Skeletal muscle tissue (tissue), 4 donors: ENCODE measurements around the gene C16orf95. TPM values are rescaled to one million over a fixed set of nuclear protein-coding genes. Genes with fewer than 3 reads are reported as not detected.

ENCODE experiments used
- H3K27ac ChIP-seq: one replicate; pipeline ENCODE4 v1.7.0; 2013; ENCODE audit warnings: mild to moderate bottlenecking, low read depth, low read length, inconsistent platforms
- H3K27me3 ChIP-seq, 3 donors: one replicate each; pipeline ENCODE4 v1.7.0; 2013; ENCODE audit warnings: low read length in 3 of 3; ENCODE audit not compliant: control insufficient read depth in 3 of 3, insufficient read depth in 3 of 3
- H3K36me3 ChIP-seq, 3 donors: one replicate each; pipeline ENCODE4 v1.7.0; 2013; ENCODE audit warnings: low read length in 3 of 3; ENCODE audit not compliant: control insufficient read depth in 3 of 3, insufficient read depth in 3 of 3
- H3K4me1 ChIP-seq, 3 donors: one replicate each; pipeline ENCODE4 v1.7.0; 2013; ENCODE audit warnings: low read length in 3 of 3, mild to moderate bottlenecking in 3 of 3; ENCODE audit not compliant: control insufficient read depth in 3 of 3, insufficient read depth in 3 of 3
- H3K4me3 ChIP-seq, 3 donors: one replicate each; pipeline ENCODE4 v1.7.0; 2013; ENCODE audit warnings: low read length in 3 of 3
- H3K9ac ChIP-seq, 3 donors: one replicate each; pipeline ENCODE4 v1.7.0; 2013; ENCODE audit warnings: low read length in 3 of 3, mild to moderate bottlenecking in 3 of 3, moderate library complexity in 2 of 3, low read depth in 1 of 3
- H3K9me3 ChIP-seq, 3 donors: one replicate each; pipeline ENCODE4 v1.7.0; 2013; ENCODE audit warnings: low read length in 3 of 3; ENCODE audit not compliant: control insufficient read depth in 3 of 3
- total RNA-seq: library from RNA; depleted of rRNA; stranded (reverse); fragments of >200 nt; gene quantifications from one replicate; pipeline ENCODE4 v1.2.3, GENCODE V29; 2014
- donor health status: Osteomylitis.

The C16orf95 gene
- total RNA-seq, 1 donor from 2014 or later, result 2.6 TPM

- no peaks in the 10 kb centered on the region for H3K27me3 ChIP-seq
- H3K9ac ChIP-seq, result no peak overlapping the region
- H3K36me3 ChIP-seq, result peaks cover 0 to 3% (median 2%) of the 10 kb centered on the region in 3 donors
- no peaks in the 10 kb centered on the region for H3K4me1 ChIP-seq
- H3K27ac ChIP-seq, result no peak overlapping the region
- H3K4me3 ChIP-seq, result no peak overlapping the region
- H3K9me3 ChIP-seq, result peaks cover 0 to 2% (median 0%) of the 10 kb centered on the region in 3 donors
These were observed 10.7 kb downstream of the C16orf95 start for GRCh38 chr16:87306516-87306915.

- Histone ChIP-seq H3K27me3 (no peaks in the 10 kb centered on the region), H3K9ac (no peak overlapping the region), H3K36me3 (peaks cover 0 to 3% (median 2%) of the 10 kb centered on the region in 3 donors), H3K9me3 (peaks cover 0 to 2% (median 0%) of the 10 kb centered on the region in 3 donors), H3K4me3 (no peak overlapping the region), H3K4me1 (no peaks in the 10 kb centered on the region), H3K27ac (no peak overlapping the region)
These were observed 11.4 kb downstream of the C16orf95 start for GRCh38 chr16:87305505-87306391.

- Histone ChIP-seq H3K9me3 (peaks cover 0 to 2% (median 0%) of the 10 kb centered on the region in 3 donors), H3K36me3 (peaks cover 0 to 3% (median 2%) of the 10 kb centered on the region in 3 donors), H3K9ac (no peak overlapping the region), H3K27me3 (no peaks in the 10 kb centered on the region), H3K4me3 (no peak overlapping the region), H3K4me1 (no peaks in the 10 kb centered on the region), H3K27ac (no peak overlapping the region)
These were observed 12.2 kb downstream of the C16orf95 start for GRCh38 chr16:87304951-87305350.

GRCh38 chr16:87303962-87304521, 13.2 kb downstream of the C16orf95 start:
- Histone ChIP-seq H3K4me3 (no peak overlapping the region), H3K27me3 (no peaks in the 10 kb centered on the region), H3K36me3 (peaks cover 0 to 3% (median 2%) of the 10 kb centered on the region in 3 donors), H3K4me1 (no peaks in the 10 kb centered on the region), H3K9ac (no peak overlapping the region), H3K9me3 (peaks cover 0 to 2% (median 0%) of the 10 kb centered on the region in 3 donors), H3K27ac (no peak overlapping the region)

- peaks cover 0 to under 1% (median 0%) of the 10 kb centered on the region in 3 donors for H3K9me3 ChIP-seq
- H3K4me3 ChIP-seq, result no peak overlapping the region
- no peaks in the 10 kb centered on the region for H3K4me1 ChIP-seq
- H3K9ac ChIP-seq, result no peak overlapping the region
- no peaks in the 10 kb centered on the region for H3K27me3 ChIP-seq
- peaks cover 1 to 4% (median 2%) of the 10 kb centered on the region in 3 donors for H3K36me3 ChIP-seq
- no peak overlapping the region for H3K27ac ChIP-seq
These were observed 13.7 kb downstream of the C16orf95 start for GRCh38 chr16:87303431-87303930.

- no peak overlapping the region for H3K27ac ChIP-seq
- peaks cover 2 to 4% (median 3%) of the 10 kb centered on the region in 3 donors for H3K36me3 ChIP-seq
- no peak overlapping the region for H3K4me3 ChIP-seq
- H3K27me3 ChIP-seq, result no peaks in the 10 kb centered on the region
- no peaks in the 10 kb centered on the region for H3K4me1 ChIP-seq
- H3K9ac ChIP-seq, result no peak overlapping the region
- no peaks in the 10 kb centered on the region for H3K9me3 ChIP-seq
These were observed 18.2 kb downstream of the C16orf95 start for GRCh38 chr16:87298857-87299465.

- Histone ChIP-seq H3K27me3 (no peaks in the 10 kb centered on the region), H3K4me1 (no peaks in the 10 kb centered on the region), H3K9me3 (no peaks in the 10 kb centered on the region), H3K36me3 (peaks cover 3 to 4% (median 4%) of the 10 kb centered on the region in 3 donors), H3K4me3 (no peak overlapping the region), H3K9ac (no peak overlapping the region), H3K27ac (no peak overlapping the region)
These were observed 19.1 kb downstream of the C16orf95 start for GRCh38 chr16:87297918-87298631.

- Histone ChIP-seq H3K27me3 (no peaks in the 10 kb centered on the region), H3K27ac (no peak overlapping the region), H3K36me3 (peaks cover 2 to 4% (median 3%) of the 10 kb centered on the region in 3 donors), H3K4me3 (no peak overlapping the region), H3K4me1 (no peaks in the 10 kb centered on the region), H3K9me3 (no peaks in the 10 kb centered on the region), H3K9ac (no peak overlapping the region)
These were observed 19.8 kb downstream of the C16orf95 start for GRCh38 chr16:87297407-87297806.

- Histone ChIP-seq H3K9ac (no peak overlapping the region), H3K27ac (no peak overlapping the region)
These were observed 21.3 kb downstream of the C16orf95 start for GRCh38 chr16:87295661-87296531.

More at GRCh38 chr16:87295661-87296531, 21.3 kb downstream of the C16orf95 start:
- Histone ChIP-seq H3K36me3 (peaks cover 2 to 7% (median 4%) of the 10 kb centered on the region in 3 donors), H3K4me1 (no peaks in the 10 kb centered on the region), H3K9me3 (peaks cover 0 to 3% (median 0%) of the 10 kb centered on the region in 3 donors), H3K4me3 (no peak overlapping the region), H3K27me3 (no peaks in the 10 kb centered on the region)
